Adrenal gland (tissue), 5 donors: ENCODE results near the gene CYP2C18.

Experiments used
- POLR2A ChIP-seq, 2 donors: fragments of 450-650 bp; IDR thresholded peaks; one replicate each; pipeline ENCODE4 v1.6.1; 2017; ENCODE audit warnings: antibody characterized with exemption in 2 of 2, mild to moderate bottlenecking in 2 of 2, moderate library complexity in 1 of 2
- TF ChIP-seq, protein P1 (sequence below), 6 experiments: fragments of 450-650 bp in 4 of 6; fragments of 200-600 bp in 2 of 6; sonication (generic) in 1 of 6; IDR thresholded peaks; 1 replicate in 5 of 6; 2 replicates in 1 of 6; pipeline versions ENCODE4 v1.5.1 to v1.8.0; 2016 to 2021; ENCODE audit warnings: antibody characterized with exemption in 6 of 6, mild to moderate bottlenecking in 2 of 6, moderate library complexity in 1 of 6
- donor health status: DM: no; HTN: no; CAD: no.

DNA sequence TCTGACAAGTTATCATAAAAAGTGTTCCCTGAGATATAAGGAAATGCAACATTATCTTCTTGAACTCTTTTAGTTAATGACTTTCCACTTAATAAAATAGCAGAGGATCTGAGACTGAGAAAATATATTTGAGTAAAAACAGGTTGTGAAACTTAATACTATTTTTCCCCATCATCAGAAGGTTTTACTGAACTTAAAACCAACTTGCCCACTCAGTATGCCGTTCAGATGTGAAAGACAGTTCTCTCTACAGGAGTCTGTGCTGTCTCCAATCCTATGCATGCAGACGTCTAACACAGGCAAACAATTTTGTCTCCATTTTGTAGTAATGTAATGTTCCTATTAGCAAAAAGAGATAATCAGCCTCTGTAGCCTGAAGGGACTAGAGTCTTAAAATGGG lies 38.2 kb upstream of the CYP2C18 start:
- TF ChIP-seq POLR2A (IDR thresholded peaks at IDR 0.05), result no peak
- TF ChIP-seq, protein P1, sequence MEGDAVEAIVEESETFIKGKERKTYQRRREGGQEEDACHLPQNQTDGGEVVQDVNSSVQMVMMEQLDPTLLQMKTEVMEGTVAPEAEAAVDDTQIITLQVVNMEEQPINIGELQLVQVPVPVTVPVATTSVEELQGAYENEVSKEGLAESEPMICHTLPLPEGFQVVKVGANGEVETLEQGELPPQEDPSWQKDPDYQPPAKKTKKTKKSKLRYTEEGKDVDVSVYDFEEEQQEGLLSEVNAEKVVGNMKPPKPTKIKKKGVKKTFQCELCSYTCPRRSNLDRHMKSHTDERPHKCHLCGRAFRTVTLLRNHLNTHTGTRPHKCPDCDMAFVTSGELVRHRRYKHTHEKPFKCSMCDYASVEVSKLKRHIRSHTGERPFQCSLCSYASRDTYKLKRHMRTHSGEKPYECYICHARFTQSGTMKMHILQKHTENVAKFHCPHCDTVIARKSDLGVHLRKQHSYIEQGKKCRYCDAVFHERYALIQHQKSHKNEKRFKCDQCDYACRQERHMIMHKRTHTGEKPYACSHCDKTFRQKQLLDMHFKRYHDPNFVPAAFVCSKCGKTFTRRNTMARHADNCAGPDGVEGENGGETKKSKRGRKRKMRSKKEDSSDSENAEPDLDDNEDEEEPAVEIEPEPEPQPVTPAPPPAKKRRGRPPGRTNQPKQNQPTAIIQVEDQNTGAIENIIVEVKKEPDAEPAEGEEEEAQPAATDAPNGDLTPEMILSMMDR (IDR thresholded peaks at IDR 0.05), result no peak
